HG03103 (cell line): ENCODE measurements around the gene BEND7.

ENCODE experiments used
- ATAC-seq: cut with Tn5 transposase; IDR thresholded peaks from one replicate; pipeline ENCODE4 v1.9.1; 2021; ENCODE audit warnings: low read depth; ENCODE audit not compliant: unreplicated experiment

BEND7 gene

GRCh38 chr10:13485623-13486022 is 43.2 kb downstream of the BEND7 start:
- no peak for ATAC-seq

- ATAC-seq: no peak
Measured at GRCh38 chr10:13483951-13484350, 44.9 kb downstream of the BEND7 start.

DNA sequence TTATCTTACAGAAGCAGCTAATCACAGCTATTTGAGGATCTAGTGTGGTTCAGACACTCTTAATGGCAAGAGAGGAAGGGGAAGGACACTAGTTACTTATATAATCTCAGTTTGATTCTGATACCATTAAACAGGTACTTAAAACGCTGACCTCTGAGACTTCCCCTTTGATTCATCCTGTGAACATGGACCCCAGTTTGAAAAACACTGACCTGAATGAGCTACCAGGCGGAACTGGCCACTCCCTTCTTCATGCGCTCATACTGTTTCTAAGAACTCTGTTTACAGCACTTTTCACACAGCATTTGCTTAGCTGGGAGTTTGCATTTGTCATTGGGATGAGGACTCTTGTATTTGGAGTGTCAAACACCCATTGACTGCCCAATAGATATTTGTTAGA is 45.7 kb downstream of the BEND7 start:
- no peak for ATAC-seq

GRCh38 chr10:13481690-13482089 is 47.1 kb downstream of the BEND7 start:
- ATAC-seq: no peak

GRCh38 chr10:13475124-13475523 is 53.7 kb downstream of the BEND7 start:
- ATAC-seq: no peak

DNA sequence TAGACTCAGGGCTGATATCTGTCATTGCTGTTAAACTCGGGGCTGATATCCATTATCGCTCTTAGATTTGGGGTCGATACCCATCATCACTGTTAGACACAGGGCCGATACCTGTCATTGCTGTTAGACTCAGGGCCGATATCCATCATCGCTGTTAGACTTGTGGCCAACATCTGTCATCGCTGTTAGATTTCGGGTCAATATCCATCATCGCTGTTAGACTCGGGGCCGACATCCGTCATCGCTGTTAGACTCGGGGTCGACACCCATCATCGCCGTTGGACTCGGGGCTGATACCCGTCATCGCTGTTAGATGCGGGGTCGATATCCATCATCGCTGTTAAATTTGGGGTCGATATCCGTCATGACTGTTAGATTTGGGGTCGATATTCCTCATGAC is 54.8 kb downstream of the BEND7 start:
- ATAC-seq: no peak

GRCh38 chr10:13472359-13472758 is 56.5 kb downstream of the BEND7 start:
- ATAC-seq: no peak

GRCh38 chr10:13470270-13470669 is 58.5 kb downstream of the BEND7 start:
- ATAC-seq: no peak

GRCh38 chr10:13462551-13462950 is 66.3 kb downstream of the BEND7 start:
- no peak for ATAC-seq

- no peak for ATAC-seq
Measured at GRCh38 chr10:13458687-13459012, 70.2 kb downstream of the BEND7 start.

- ATAC-seq: no peak
Measured at GRCh38 chr10:13457958-13458686, 70.7 kb downstream of the BEND7 start.

DNA sequence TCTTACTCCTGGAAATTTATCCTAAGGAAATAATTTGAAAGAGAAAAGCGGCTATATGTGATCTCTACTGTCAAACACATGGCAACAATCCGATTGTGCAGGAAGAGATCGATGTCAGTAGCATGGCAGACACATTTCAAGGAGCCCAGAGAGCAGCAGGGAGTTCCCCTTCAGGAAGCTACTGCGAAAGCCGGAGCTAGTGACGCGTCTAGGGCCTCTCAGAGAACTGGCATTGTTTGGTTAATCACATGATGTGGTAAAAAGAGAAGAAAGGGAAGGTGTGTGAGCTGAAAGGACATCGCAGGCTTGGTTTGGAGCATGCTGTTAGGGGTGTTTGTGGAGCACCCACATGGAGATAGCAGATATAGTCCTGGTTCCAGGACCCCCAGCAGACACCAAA is 74.9 kb downstream of the BEND7 start:
- no peak for ATAC-seq

- no peak for ATAC-seq
Measured at GRCh38 chr10:13450069-13450468, 78.7 kb downstream of the BEND7 start.

- no peak for ATAC-seq
Measured at GRCh38 chr10:13449296-13449695, 79.5 kb downstream of the BEND7 start.

GRCh38 chr10:13448216-13448615 is 80.6 kb downstream of the BEND7 start:
- ATAC-seq: no peak

DNA sequence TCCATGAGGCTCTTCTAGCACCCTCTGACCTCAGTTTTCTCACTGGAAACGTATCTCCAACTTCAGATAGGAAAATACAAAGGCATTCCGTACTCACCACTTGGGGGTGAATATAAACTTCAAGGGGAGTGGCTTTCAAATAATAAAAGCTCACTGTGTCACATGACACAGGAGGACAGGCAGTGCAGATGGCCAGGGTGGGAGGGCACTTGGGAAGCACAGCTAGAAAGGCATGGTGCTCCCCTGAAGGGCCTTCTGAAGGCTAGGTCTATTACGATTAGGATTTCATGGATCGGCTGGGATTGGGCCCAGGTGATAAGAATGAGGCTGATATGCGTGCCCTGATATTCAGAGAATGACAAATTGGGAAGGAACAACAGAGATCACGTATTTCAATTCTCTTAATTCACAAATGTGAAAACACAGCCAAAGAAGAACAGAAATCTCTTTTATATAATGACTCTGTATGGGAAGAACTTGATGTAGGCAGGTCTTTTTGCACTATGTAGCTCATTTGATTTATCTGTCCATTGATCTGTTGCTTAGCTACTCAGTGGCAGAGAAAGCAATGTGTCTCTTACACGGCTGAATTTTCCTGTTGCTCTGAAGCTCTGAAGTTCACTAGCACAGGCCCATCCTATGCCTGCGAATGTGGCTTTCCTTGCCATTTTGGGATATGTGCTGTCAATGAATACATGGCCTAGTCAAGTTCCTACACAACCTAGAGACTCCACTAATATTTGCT is 83.0 kb downstream of the BEND7 start:
- no peak for ATAC-seq

DNA sequence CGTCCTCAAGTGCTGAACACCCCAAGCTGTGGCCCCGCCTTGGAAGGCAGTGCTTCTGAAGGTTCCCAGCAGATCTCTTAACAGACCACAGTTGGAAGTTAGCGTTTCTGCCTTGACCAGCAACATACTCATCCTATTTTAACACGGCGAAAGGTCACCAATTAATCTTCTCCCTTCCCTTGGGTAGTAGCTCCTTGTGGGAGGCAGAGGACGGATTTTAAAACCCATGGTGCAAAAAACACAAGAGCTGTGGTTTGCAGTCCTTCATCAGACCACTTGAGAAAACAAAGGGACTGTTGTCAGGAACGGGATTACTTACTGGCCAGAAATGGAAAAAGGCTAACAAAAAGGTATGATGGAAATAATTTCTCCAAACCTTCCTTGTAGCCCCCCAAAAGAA is 87.3 kb downstream of the BEND7 start:
- ATAC-seq: no peak

DNA sequence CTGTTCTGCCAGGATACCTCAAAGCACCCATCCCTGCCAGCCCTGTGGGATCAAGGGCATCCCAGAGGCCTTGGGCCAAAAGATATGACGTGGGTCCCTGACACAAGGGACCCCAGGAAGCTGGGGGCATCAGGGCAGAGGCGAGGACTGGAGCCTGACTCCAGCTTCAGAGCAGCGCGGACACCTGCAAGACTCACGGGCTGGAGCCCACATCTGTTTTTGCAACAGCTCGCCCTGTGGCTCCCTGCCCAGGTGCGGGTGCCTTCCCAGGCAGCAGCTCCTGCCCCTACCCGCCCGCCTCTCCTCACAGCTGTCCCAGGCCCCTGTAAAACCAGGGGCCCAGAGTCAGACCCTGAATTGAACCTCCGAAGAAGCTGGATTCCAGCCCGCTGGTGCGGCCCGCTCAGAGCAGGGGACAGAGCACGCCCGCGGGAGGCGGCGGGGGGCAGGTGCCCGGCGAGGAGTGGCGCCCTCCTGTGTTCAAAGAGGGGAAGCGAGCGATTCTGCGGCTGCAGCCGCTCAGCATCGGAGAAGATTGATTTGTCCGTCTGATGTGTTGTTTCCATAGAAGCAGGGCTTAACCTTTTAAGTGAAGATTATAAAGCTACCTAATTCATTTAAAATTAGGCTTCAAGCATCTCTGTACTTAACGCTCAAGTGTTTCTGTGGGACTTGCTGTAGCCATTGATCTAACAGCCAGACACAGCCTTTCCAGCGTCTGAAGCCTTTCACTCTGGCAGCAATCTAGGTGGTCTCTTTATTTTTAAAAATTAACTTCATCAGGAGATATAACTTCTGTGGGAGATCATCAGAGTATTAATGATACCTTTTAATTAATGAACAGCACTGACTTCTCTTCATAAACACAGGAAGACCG is 88.4 kb downstream of the BEND7 start:
- no peak for ATAC-seq

GRCh38 chr10:13439313-13440184 is 89.3 kb downstream of the BEND7 start:
- ATAC-seq: no peak

DNA sequence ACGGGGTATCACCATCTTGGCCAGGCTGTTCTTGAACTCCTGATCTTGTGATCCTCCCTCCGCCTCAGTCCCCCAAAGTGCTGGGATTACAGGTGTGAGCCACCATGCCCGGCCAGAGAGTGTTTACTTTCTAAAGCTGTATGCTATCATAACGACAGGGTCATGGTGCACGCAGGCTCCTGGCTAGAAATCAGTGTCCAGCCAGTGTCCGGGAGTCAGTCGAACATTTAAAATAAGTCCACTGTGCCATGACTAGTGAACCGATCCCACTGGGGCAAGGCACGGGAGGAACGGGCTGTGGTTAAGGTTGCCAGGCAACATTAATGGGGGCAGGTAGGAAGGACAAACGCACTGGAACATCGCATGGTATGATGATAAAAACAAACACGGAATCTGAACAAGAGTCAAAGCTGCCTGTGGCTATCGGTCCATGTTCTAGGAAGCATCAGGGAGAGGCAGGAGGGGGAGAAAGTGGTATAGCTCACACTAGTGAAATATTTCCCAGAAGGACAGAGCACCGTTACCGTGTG is 91.7 kb downstream of the BEND7 start:
- no peak for ATAC-seq
